NCI-H2107 treated with DMSO at 0.1 percent for 48 hours (cell line): ENCODE data around the gene SLC44A3.
"Not testable (repeated sequence)": the region's sequence is repeated elsewhere in the genome, so short reads cannot be mapped to it uniquely, and the experiment has no call there.

ENCODE experiments used
- DNase-seq: peaks from one replicate; lab custom pipeline; 2025; ENCODE audit not compliant: unreplicated experiment; lab: John Stamatoyannopoulos, UW

The SLC44A3 gene

DNA sequence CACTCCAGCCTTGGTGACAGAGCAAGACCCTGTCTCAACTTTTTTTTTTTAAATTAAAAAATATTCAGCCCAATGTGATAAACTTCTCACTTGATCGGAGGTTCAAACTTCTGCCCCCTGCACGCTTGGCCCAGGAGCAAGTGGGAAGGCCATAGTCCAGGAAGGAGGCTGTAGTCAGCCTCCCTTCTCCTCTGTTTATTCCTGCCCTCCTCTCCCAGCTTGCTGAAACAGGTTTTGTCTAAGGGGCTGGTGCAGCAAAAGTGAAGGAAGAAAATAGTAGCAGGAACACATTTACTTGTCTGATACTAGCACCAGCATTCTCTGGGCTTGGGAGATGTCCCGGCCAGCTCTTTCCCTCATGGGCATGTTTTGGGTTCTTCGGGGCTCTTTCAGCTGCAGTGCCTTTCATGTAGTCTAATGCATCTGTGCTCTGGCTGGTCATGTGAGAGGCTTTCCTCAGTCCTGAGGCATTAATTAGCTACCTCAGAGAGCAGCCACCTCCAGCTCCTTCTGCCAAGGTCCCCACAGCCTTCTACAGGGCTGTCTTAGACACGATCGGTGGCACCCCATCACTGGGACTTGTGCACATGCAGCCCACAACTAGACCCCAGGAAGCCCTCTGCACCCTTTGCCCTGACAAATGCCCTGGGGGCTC, 12.9 kb downstream of the SLC44A3 start:
- DNase-seq, result no peak

GRCh38 chr1:94836891-94837290, 16.7 kb downstream of the SLC44A3 start:
- no peak for DNase-seq

DNA sequence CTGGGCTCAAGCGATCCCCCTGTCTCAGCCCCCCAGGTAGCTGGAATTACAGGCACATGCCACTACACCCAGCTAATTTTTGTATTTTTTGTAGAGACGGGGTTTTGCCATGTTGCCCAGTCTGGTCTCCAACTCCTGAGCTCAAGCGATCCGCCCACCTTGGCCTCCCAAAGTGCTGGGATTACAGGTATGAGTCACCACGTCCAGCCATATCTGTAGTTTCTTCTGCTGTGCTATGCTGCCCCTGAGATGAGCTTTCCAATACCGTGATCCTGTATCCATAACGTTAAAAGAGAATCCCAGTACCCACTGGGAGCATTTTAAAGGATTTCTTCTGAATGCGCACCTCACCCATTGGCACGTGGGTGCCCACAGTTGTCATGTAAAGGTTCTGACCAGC, 20.2 kb downstream of the SLC44A3 start:
- not testable (repeated sequence) for DNase-seq

- DNase-seq, result no peak
Observed at GRCh38 chr1:94840808-94841207, 20.7 kb downstream of the SLC44A3 start.

DNA sequence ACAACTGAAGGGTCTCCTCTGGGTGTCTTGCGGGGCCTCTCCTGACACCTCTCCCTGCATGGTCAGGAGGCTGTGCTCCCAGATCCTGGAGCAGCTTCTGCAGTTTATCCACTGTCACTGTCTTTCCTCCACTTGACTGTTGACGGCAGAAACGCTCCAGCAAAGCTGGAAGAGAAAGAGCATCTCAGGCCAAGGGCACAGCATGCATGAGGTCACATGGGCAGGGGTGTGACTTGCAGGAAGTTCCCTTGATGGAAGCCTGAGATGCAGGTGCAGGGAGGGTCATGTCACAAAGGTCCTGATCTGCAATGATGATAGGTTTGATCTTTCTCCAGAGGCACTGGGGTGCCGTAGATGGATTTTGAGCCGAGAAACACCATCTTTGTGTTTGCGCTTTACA, 23.3 kb downstream of the SLC44A3 start:
- DNase-seq, result no peak

- no peak for DNase-seq
Observed at GRCh38 chr1:94843846-94844245, 23.7 kb downstream of the SLC44A3 start.

GRCh38 chr1:94846308-94846707, 26.2 kb downstream of the SLC44A3 start:
- DNase-seq, result no peak

DNA sequence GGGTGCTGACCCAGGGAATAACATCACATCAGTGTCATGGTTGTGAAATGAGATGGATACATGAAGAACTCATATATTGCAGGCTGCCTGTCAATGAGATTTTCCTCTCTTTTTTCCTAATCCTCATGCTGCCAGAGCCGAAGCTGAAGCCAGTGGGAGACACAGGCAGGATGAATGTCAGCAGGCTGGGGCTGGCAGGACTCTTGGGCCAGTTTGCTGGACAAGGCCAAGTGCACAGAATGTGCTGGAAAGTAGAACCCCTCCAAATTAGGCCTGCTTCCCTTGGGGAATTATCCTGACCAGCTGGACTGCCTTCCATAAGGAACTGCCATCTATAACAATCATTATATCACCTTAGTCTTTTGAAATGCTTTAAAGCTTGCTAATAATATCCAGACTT, 31.4 kb downstream of the SLC44A3 start:
- no peak for DNase-seq

- no peak for DNase-seq
Observed at GRCh38 chr1:94852788-94853187, 32.6 kb downstream of the SLC44A3 start.

DNA sequence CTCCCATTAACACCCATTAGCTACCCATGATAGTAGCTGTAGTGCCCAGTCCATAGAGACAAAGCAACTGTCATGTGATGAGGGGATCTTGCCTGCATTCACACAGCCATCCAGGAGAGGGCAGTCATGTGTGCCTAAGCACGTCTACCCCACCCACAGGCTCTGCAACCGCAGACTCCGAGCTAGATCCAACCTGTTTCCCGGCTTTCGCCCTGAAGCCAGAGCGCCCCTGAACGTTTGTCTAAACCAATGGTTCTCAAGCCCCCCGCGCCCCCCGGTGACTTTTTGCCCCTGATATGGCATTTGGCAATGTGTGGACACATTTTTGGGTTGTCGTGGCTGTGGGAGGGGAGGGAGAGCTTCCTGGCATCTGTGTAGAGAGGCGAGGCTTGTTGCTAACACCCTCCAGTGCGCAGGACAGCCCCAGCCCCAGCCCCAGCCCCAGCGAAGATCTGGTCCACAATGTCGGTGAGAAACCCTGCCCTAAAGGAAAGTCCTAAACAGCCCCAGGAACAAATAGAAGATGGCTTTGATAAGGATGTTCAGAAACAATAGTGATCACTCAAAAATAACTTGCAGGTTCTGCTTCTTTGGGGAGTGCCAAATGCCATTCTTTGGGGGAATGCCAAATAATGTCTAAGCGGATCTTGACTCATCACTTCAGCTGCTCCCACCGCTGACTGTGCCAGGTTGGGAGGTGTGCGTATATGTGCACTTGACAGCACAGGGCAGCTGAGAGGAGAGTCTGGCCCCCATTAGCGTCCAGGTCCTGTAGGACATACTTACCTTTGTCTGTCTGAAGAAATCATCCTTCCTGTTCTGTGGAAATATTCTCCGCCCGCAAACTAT, 34.5 kb downstream of the SLC44A3 start:
- DNase-seq, result peak; percentile 96

DNA sequence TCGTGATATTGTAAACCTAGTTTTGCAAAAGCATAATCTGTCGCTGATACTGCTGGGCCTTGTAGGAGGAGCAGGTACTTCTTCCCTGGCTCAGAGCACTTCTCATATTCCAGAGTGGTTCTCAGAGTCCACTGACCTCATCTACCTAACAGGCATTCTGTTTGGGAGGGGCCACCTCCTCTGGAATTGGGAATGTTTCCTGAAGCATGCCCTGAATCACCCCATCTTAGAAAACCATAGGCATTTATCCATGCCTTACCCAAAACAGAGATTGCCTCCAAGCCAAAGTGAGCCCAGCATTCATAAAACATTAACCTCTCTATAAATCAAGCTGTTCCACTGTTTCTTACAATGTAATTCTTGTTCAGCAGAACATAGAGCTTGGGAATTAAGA, 35.1 kb downstream of the SLC44A3 start:
- peak; percentile 69 for DNase-seq

DNA sequence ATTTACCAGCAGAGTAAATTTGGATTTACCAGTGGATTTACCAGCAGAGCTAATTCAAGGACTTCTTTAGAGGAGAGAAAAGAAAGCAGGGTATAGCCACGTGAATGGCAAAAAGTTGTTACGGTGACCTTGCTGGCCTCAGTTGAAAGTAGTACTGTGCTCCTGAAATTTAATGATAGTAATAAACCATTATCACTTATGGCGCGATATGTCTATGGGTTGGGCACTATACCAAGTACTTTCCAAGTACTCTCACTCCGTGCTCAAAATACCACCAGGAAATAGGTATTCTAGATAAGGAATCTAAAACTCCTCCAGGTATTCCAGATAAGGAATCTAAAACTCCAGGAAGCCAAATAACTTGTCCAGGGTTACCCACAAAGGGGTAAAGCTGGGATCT, 35.8 kb downstream of the SLC44A3 start:
- no peak for DNase-seq

DNA sequence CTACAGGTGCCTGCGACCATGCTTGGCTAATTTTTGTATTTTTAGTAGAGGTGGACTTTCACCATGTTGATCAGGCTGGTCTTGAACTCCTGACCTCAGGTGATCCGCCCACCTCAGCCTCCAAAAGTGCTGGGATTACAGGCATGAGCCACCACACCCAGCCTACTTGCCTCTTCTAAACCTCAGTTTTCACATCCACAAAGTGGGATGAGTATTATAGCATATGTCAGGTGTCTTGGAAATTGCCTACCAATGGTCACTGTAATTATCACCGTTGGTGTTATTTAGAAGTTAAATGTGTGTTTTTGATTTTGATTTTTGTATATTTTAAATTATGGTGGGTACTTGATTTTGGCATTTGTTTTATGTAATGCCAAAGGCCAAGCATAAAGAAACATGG, 36.7 kb downstream of the SLC44A3 start:
- DNase-seq, result no peak

GRCh38 chr1:94858276-94858675, 38.1 kb downstream of the SLC44A3 start:
- DNase-seq, result no peak

DNA sequence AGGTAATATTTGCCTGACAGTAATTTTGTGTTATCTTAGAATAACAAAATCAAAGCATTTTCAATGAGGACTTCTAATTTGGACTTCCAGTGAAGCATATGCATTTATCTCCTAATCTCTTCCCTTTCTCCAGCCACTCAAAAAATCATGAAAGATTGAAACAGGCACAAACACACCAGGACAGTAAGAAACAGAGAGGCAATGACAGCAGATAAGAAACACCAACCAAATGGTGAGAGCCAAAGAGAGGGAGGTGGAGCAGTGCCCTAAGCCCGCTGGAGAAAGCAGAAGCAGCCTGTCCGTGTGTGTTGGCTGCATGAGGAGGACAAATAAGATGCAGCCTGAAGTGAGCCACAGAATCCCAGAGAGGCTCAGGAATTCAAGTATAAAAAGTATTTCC, 39.0 kb downstream of the SLC44A3 start:
- DNase-seq, result no peak

GRCh38 chr1:94862718-94863117, 42.6 kb downstream of the SLC44A3 start:
- DNase-seq, result no peak

- DNase-seq, result peak; percentile 51
Observed at GRCh38 chr1:94863297-94863911, 43.2 kb downstream of the SLC44A3 start.

DNA sequence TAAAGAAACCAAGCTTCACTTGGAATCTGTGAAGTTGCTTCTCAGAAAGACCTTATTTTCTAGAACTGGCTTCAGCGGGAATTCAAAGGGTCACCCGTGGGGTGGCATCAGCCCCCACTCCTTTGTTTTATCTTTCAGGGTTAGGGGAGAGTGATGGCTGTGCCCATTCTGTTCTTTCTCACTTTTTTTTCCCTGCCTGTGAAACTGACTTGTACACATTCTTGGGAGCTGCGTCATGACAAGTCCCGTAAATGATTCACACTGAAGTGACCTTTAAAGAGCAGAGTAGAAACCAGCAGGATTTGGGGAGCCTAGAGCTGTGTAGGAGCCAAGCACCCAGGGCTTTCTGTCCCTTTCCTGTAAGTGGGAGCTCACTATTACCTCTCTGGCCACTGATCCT, 43.8 kb downstream of the SLC44A3 start:
- no peak for DNase-seq

DNA sequence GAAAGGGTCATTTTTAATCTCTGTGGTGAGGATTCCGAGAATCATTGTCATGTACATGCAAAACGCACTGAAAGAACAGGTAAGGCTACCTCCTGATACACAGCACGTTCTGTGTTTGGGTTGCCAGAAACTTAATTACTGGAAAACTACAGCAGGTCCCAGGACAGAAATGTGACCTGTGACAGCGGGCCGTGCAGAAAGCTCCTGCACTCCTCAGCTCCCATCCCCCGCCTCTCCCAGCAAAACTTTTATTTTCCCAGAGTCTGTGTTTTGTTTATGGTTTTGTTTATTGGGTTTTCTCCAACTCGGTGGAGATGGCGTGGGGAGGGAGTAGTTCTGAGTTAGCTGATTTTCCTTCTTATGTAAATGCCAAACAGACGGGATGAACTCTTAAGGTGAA, 44.7 kb downstream of the SLC44A3 start:
- DNase-seq, result no peak

DNA sequence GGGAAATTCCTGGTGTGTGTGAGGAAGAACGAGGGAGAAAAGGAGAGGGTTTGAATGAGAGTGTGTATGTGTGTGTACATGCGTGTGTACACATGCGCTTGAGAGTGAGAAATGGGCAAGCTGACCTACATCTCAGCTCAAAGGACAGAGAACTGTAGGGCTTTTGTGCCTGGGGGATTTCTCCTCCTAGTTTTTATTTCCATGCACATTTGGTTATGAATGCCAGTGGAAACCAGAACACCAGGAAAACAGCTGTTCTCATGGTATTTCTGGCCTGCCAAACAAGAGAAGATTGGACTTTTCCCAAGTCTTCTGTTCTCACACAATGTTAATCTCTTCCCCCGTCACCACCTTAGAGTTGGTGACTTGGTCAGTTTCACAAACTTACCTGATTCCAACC, 45.2 kb downstream of the SLC44A3 start:
- DNase-seq, result no peak

DNA sequence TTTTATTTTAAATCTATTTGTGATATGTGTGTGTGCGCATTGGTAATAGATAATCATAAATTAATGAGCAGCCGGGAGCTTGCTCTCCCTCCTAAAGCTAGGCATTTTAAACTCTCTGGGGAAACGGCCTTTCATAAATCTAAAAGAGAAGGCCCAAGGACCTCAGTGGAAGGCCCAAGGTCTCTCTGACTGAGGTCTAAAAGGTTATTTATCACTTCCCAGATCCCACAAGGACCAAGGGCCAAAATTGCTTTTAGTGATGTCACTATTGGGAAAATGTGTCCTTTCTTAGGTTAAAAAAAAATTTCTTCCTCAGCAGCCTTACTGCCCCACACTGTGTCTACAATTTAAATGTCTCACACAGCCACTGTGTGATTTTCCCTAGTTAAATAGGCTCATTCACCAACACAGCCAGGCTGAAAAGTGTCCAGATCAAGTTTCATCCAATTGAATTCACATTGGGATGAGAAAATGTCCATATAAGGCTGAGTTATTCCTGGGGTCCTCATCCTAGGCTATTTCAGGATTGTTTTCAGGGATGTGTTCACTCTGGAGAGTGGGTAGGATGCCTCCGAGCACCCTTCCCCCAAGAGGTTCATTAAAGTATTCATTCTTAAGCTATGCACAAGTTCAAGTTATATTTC, 46.1 kb downstream of the SLC44A3 start:
- DNase-seq, result peak; percentile 87

DNA sequence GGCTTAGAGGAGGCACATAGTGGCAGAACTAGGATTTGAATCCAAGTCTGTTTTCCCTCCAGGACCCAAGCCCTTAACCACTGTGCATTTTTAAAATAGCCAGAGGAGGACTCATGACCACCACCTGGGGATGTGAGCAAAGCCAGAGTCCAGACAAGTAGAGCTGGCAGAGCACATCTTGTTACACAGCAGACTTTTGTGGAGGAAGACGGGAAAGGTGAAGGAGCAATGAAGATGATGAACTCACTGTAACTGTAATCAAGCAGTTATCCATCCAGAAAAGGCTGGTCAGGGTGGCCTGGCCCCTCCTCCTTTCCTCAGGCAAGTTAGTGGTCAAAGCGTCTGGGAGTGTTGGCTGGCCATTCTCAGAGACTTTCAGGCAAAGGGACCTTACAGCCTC, 50.9 kb downstream of the SLC44A3 start:
- DNase-seq, result no peak
